HG02763 (cell line): ENCODE measurements around the gene WSCD2.

ENCODE experiments used
- ATAC-seq: cut with Tn5 transposase; IDR thresholded peaks from one replicate; pipeline ENCODE4 v1.9.1; 2021; ENCODE audit warnings: mild to moderate bottlenecking, moderate library complexity; ENCODE audit not compliant: unreplicated experiment

Gene WSCD2

GRCh38 chr12:108126212-108126611 is 2.9 kb upstream of the WSCD2 start:
- ATAC-seq, result no peak

- ATAC-seq, result no peak
Measured at GRCh38 chr12:108126990-108127501, 2.0 kb upstream of the WSCD2 start.

- no peak for ATAC-seq
Measured at GRCh38 chr12:108127654-108128053, 1.4 kb upstream of the WSCD2 start.

GRCh38 chr12:108128221-108129016 is 669 bp upstream of the WSCD2 start:
- no peak for ATAC-seq

GRCh38 chr12:108131035-108131434 is 1.9 kb downstream of the WSCD2 start:
- ATAC-seq, result no peak

GRCh38 chr12:108131657-108132126 is 2.6 kb downstream of the WSCD2 start:
- ATAC-seq, result no peak

- ATAC-seq, result no peak
Measured at GRCh38 chr12:108133482-108133881, 4.4 kb downstream of the WSCD2 start.

- ATAC-seq, result no peak
Measured at GRCh38 chr12:108134744-108135143, 5.7 kb downstream of the WSCD2 start.

GRCh38 chr12:108135627-108136026 is 6.5 kb downstream of the WSCD2 start:
- ATAC-seq, result no peak

- no peak for ATAC-seq
Measured at GRCh38 chr12:108136697-108137096, 7.6 kb downstream of the WSCD2 start.

GRCh38 chr12:108139454-108139853 is 10.4 kb downstream of the WSCD2 start:
- no peak for ATAC-seq

- ATAC-seq, result no peak
Measured at GRCh38 chr12:108140501-108140900, 11.4 kb downstream of the WSCD2 start.

GRCh38 chr12:108141600-108142130 is 12.6 kb downstream of the WSCD2 start:
- no peak for ATAC-seq

GRCh38 chr12:108143144-108143543 is 14.1 kb downstream of the WSCD2 start:
- ATAC-seq, result no peak

GRCh38 chr12:108144080-108144479 is 15.0 kb downstream of the WSCD2 start:
- ATAC-seq, result no peak

GRCh38 chr12:108145011-108145410 is 15.9 kb downstream of the WSCD2 start:
- ATAC-seq, result no peak

- ATAC-seq, result no peak
Measured at GRCh38 chr12:108146035-108146893, 17.2 kb downstream of the WSCD2 start.

GRCh38 chr12:108147279-108147678 is 18.2 kb downstream of the WSCD2 start:
- no peak for ATAC-seq

- ATAC-seq, result no peak
Measured at GRCh38 chr12:108148521-108149074, 19.5 kb downstream of the WSCD2 start.

GRCh38 chr12:108150436-108150835 is 21.3 kb downstream of the WSCD2 start:
- ATAC-seq, result no peak

GRCh38 chr12:108151533-108152169 is 22.6 kb downstream of the WSCD2 start:
- no peak for ATAC-seq
